Kidney (tissue), 14 donors: ENCODE data around the gene REC114. TPM values are rescaled to one million over a fixed set of nuclear protein-coding genes. Genes with fewer than 3 reads are reported as not detected.

ENCODE experiments used
- DNase-seq, 5 donors: peaks; one replicate each; pipeline ENCODE4 v3.0.0-alpha.2; 2013 to 2020
- FAIRE-seq: peaks from 2 replicates; lab custom pipeline; 2012; peaks lifted over from hg19 to GRCh38; lab: Jason Lieb, UNC
- H3K27ac ChIP-seq, 2 donors: one replicate each; pipeline ENCODE4 v1.7.0; 2013; ENCODE audit warnings: low read depth in 2 of 2, low read length in 2 of 2, inconsistent platforms in 1 of 2
- H3K27me3 ChIP-seq: one replicate; pipeline ENCODE4 v1.7.1; 2013; ENCODE audit warnings: low read length, inconsistent platforms; ENCODE audit not compliant: control insufficient read depth, insufficient read depth
- H3K36me3 ChIP-seq, 3 donors: one replicate each; pipeline versions ENCODE4 v1.7.0 to v1.7.1; 2013; ENCODE audit warnings: low read length in 3 of 3, control low read depth in 1 of 3, inconsistent platforms in 1 of 3; ENCODE audit not compliant: insufficient read depth in 3 of 3, control insufficient read depth in 2 of 3
- H3K4me1 ChIP-seq, 3 donors: one replicate each; pipeline versions ENCODE4 v1.7.0 to v1.7.1; 2013; ENCODE audit warnings: low read length in 3 of 3, inconsistent platforms in 1 of 3, low read depth in 1 of 3; ENCODE audit not compliant: control insufficient read depth in 2 of 3, insufficient read depth in 2 of 3
- H3K4me3 ChIP-seq, 3 donors: one replicate each; pipeline versions ENCODE4 v1.7.0 to v1.8.1; 2013; ENCODE audit warnings: low read length in 3 of 3, control low read depth in 1 of 3, inconsistent platforms in 1 of 3
- H3K9ac ChIP-seq, 3 donors: one replicate each; pipeline versions ENCODE4 v1.7.0 to v1.7.1; 2013; ENCODE audit warnings: low read length in 3 of 3, control low read depth in 1 of 3, inconsistent platforms in 1 of 3
- H3K9me3 ChIP-seq, 3 donors: one replicate each; pipeline versions ENCODE4 v1.7.0 to v1.7.1; 2013; ENCODE audit warnings: low read length in 3 of 3, control low read depth in 1 of 3, inconsistent platforms in 1 of 3; ENCODE audit not compliant: control insufficient read depth in 2 of 3, insufficient read depth in 1 of 3
- intact Hi-C: fragments of 100-400 bp; cut with DNase I; formaldehyde crosslinking; loops from one replicate; pipeline ENCODE4 v1.11.1; 2022
- polyA plus RNA-seq: library from polyadenylated mRNA; stranded (reverse); fragments of 350-450 nt; fragmentation: Illumina TruSeq; extraction: RNeasy Lipid Tissue Mini Kit (QIAGEN cat#74804); gene quantifications from one replicate; pipeline ENCODE4 v1.2.3, GENCODE V29; 2014; ENCODE audit warnings: low read depth, low replicate concordance; ENCODE audit not compliant: insufficient read depth
- total RNA-seq: library from RNA; stranded (reverse); fragmentation: NEBNext Ultra II Directional; extraction: Animal tissue kit (Norgen Biotek cat#: 25700); gene quantifications from one replicate; pipeline ENCODE4 v1.2.1, GENCODE V29; 2021
- TF ChIP-seq, protein P1 (sequence below): IDR thresholded peaks from 3 replicates; pipeline ENCODE4 v1.5.1; 2012; ENCODE audit warnings: mild to moderate bottlenecking, moderate library complexity, borderline replicate concordance; ENCODE audit not compliant: insufficient read depth; ENCODE audit errors: extremely low read depth
- donor health status: control.
- donor health status: control.
- donor health status: control.
- donor health status: control.
- donor health status: control.
- donor health status: DM: yes; HTN: yes; CAD: no.
- donor health status: Normal renal cell carcinoma (clear cell type).

REC114 gene
- total and polyA plus RNA-seq, 2 donors from 2014 or later = not detected

DNA sequence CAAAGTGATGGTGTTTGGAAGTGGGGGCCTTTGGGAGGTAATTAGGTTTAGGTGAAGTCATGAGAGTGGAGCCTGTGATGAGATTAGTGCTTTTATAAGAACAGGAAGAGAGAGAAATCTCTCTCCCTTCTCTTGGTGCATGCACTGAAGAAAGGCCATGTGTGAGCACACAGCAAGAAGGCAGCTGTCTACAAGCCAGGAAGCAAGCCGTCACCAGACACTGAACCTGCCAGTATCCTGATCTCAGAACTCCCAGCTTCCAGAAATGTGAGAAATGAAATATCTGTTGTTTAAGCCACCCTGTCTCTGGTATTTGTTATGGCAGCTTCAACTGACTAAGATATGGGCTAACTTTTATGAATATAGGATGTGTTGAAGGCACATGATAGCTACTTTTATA is 72.6 kb downstream of the REC114 start:
- Histone ChIP-seq H3K36me3 (no peaks in the 10 kb centered on the region), H3K4me3 (no peak overlapping the region), H3K9ac (no peak overlapping the region), H3K27ac (no peak overlapping the region), H3K27me3 (no peaks in the 10 kb centered on the region), H3K4me1 (no peaks in the 10 kb centered on the region), H3K9me3 (no peaks in the 10 kb centered on the region)
- TF ChIP-seq, protein P1, sequence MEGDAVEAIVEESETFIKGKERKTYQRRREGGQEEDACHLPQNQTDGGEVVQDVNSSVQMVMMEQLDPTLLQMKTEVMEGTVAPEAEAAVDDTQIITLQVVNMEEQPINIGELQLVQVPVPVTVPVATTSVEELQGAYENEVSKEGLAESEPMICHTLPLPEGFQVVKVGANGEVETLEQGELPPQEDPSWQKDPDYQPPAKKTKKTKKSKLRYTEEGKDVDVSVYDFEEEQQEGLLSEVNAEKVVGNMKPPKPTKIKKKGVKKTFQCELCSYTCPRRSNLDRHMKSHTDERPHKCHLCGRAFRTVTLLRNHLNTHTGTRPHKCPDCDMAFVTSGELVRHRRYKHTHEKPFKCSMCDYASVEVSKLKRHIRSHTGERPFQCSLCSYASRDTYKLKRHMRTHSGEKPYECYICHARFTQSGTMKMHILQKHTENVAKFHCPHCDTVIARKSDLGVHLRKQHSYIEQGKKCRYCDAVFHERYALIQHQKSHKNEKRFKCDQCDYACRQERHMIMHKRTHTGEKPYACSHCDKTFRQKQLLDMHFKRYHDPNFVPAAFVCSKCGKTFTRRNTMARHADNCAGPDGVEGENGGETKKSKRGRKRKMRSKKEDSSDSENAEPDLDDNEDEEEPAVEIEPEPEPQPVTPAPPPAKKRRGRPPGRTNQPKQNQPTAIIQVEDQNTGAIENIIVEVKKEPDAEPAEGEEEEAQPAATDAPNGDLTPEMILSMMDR = no peak
- FAIRE-seq (no peak), DNase-seq (no peak)
- intact Hi-C loops = no loop called here

DNA sequence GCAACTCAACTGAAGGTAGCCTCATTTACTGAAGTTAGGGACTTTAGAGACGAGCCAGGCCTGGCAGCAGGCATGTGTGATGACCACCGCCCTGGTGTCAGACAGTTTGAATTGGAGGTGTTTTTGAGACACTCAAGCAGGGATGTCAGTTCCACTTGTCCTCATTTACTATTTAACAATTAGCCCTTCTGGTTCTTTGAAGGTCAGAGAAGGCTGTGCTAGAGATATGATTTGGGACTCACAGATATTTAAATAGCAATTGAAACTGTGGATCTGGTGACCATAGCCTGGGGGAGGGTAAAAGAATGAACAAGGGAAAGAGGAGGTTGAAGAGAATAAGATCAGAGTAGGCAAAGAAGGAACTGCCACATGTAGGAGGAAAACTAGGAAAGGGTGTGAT is 74.6 kb downstream of the REC114 start:
- no peaks in the 10 kb centered on the region for H3K9me3 ChIP-seq
- DNase-seq (no peak), FAIRE-seq (no peak)
- TF ChIP-seq, protein P1 = no peak
- intact Hi-C loops = no loop called here
- no peak overlapping the region for H3K27ac ChIP-seq
- no peaks in the 10 kb centered on the region for H3K36me3 ChIP-seq
- H3K27me3 ChIP-seq = no peaks in the 10 kb centered on the region
- H3K4me3 ChIP-seq = no peak overlapping the region
- H3K4me1 ChIP-seq = no peaks in the 10 kb centered on the region
- H3K9ac ChIP-seq = no peak overlapping the region

DNA sequence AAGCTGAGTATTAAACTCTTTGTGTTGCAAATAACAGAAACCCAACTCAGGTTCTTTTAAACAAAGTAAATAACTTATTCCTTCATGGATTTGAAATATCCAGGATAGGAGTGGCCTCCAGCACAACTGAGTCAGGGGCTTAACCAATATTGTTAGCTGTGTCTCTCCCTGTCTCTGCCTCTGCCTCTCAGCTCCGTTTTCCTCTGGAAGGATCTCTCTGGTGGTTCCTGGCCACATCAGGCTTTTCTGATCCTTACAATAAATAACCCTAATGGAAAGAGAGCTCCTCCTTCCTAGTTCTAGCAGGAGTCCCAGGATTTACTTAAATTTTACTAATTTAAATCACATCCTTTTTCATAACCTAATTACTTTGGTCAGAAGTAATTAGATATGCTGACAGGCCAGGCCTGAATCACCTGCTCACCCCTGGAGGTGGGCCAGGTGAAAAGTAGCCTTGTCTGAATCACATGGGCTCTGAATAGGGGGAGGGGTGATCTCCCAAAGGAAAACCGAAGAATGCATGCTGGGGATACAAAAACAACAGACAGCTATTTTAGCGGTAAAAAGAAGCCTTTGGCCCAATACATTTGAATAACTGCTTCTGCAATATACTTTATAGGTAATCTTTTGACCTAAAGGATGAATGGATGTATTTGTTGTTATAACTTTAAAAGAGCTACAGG is 75.4 kb downstream of the REC114 start:
- Histone ChIP-seq H3K36me3 (no peaks in the 10 kb centered on the region), H3K4me3 (no peak overlapping the region), H3K27ac (no peak overlapping the region), H3K9ac (no peak overlapping the region), H3K4me1 (no peaks in the 10 kb centered on the region), H3K27me3 (no peaks in the 10 kb centered on the region), H3K9me3 (peaks cover 0 to 2% (median 0%) of the 10 kb centered on the region in 3 donors)
- TF ChIP-seq, protein P1 = no peak
- FAIRE-seq (no peak), DNase-seq (peak in 1 of 5 donors; percentile 29)
- intact Hi-C loops = no loop called here
